A549 treated with Hydrocortisone at 1 μM for 4 hours (cell line): ENCODE measurements around the gene FN3KRP. TPM values are rescaled to one million over a fixed set of nuclear protein-coding genes. Genes with fewer than 3 reads are reported as not detected.

Experiments used
- total RNA-seq: library from RNA; stranded (reverse); fragments of 200-300 nt; extraction: Qiagen RNA extraction; gene quantifications from 5 replicates; pipeline ENCODE4 v1.2.3, GENCODE V29; 2022

The FN3KRP gene
- total RNA-seq = 65.6 to 74.4 TPM (median 67.8 TPM) in 5 replicates

DNA sequence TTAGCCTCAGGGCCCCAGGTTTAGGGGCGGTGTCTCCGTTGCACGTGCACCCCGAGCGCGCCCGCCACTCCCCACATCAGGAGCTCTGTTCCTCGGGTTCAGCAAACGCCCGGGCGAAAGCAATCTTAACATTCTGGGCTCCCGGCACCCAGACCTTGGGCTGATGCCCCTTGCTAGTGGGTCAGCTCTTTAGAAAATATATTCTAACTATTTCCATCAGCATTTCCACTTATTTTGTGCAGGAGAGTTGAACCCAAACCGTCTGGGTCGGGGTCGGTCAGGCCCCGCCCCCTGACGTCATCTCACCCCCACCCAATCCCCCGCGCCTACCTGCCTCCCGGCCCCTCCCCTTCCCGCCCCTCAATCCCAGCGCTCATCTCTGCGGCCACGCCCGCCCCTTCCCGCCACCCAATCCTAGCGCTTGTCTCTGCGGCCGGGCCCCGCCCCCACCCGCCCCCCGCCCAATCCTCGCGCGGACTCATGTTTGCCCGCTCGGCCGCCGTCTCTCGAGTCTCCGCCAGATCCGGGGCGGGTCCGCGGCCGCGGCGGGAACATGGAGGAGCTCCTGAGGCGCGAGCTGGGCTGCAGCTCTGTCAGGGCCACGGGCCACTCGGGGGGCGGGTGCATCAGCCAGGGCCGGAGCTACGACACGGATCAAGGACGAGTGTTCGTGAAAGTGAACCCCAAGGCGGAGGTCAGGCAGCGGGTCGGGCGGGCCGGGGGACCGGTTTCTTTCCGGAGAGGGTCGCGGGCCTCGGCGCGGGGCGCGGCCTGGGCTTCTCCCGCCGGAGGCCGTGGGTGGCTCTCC is at the start of gene FN3KRP:
Gene FN3KRP (plus strand): TSS at position 504 of the 808 bp plus-strand sequence. CDS start 50 bp downstream, at position 554.

DNA sequence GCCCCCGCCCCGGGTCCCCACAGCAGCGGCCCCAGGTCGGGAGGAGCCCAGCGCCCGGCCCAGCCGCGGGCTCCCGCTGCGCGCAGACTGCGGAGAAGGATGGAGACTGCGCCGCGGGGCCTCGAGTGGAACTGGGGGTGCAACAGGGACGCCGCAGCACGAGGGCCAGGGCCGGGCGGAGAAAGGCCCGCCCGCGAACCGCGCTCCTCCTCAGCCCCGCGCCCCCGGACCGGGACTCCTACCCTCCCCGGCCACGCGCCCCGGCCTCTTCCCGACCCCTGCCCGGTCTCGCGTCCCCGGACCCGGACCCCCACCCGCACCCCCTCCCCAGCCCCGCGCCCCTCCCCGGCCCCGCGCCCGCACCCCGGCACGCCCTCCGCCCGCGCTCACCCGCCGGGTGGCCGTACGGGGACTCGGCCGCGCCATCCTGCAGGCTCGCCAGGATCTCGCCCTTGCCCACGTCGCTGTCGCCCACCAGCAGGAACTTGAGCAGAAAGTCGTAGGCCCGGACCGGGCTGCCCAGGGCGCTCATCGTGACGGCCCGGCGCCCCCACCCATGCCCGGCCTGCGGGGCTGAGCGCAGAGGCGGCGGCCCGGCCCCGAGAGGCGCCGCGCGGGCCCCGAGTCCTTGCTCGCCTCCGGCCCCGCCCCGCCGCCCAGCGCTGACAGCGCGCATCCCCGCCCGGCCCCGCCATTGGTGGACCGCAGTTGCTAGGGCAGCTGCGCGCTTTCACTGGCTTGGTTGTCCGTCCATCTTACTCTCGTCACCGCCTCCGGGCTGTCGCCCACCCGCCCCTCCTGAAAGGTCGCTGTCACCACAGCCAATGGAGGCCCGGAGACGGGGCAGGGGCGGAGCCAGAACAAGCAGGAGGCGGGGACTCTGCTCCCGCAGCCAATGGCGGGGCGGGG is 18.2 kb upstream of the FN3KRP start, which contains the start of gene RAB40B:
Gene RAB40B (minus strand): TSS at position 634 of the 909 bp plus-strand sequence. CDS start 102 bp downstream, at position 532.

GRCh38 chr17:82734987-82735866 is 18.7 kb downstream of the FN3KRP start, which contains the start of gene FN3K:
Gene FN3K, plus strand, starts transcription at chr17:82735615. Its CDS starts 22 bp downstream, at chr17:82735637.

GRCh38 chr17:82751571-82752370 is 35.3 kb downstream of the FN3KRP start, which contains the start of gene TBCD:
Gene TBCD, plus strand, starts transcription at chr17:82752065. Its CDS starts 129 bp downstream, at chr17:82752194.

Other genes starting within 250 kb of the FN3KRP start
- 46.9 to 55.6 TPM (median 53.2 TPM) in 5 replicates for gene FOXK2, start 197.0 kb upstream of the FN3KRP start, total RNA-seq
- 88.5 to 98.2 TPM (median 90.9 TPM) in 5 replicates for gene WDR45B, start 68.3 kb upstream of the FN3KRP start, total RNA-seq
- 15.4 to 18.0 TPM (median 16.2 TPM) in 5 replicates for gene RAB40B, start 18.0 kb upstream of the FN3KRP start, total RNA-seq
- 8.3 to 9.5 TPM (median 9.0 TPM) in 5 replicates for gene FN3K, start 18.9 kb downstream of the FN3KRP start, total RNA-seq
- gene TBCD, start 35.4 kb downstream of the FN3KRP start, total RNA-seq = 67.1 to 85.6 TPM (median 73.3 TPM) in 5 replicates
- gene ZNF750, start 123.3 kb downstream of the FN3KRP start, total RNA-seq = not detected in 5 replicates